SKM-1 (cell line): ENCODE results near the gene MAP2K2.

ENCODE experiments used
- DNase-seq: peaks from one replicate; lab custom pipeline; 2025; ENCODE audit not compliant: unreplicated experiment; lab: John Stamatoyannopoulos, UW

Gene MAP2K2

DNA sequence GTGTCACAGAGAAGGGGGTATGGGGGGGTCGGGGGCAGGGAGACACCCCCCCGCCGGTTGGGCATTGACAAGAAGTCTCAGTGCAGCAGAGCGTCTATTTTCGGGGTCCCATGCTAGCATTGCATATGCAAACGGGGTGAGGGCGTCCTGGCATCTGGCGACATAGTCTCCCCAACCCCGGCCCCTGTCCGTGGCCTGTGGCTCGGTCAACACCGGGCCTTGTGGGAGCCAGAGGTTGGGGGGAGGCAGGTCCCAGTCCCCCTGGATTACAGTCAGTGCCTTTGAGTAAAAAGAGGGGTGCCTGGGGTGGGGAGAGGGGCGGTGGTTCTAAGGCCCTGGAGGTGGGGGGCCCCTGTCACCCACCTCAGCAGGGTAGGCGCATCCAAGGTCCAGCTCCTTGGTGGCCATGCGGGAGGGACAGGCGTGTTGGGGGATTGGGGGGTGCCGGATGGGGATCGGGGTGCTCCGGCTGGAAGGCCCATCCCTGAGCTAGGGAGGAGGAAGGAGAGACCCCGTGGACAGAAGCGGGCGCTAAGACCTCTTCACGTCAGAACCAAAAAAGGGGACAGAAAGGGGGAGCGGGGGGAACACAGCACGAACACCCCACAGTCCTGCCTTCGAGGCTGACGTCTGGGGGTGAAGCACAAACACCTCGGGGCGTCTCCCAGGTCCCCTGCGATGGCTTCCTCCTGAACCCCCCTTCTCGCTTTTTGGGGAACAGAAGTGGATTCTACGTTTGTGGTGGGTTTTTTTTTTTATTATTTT, 78.1 kb downstream of the MAP2K2 start:
- DNase-seq: no peak

DNA sequence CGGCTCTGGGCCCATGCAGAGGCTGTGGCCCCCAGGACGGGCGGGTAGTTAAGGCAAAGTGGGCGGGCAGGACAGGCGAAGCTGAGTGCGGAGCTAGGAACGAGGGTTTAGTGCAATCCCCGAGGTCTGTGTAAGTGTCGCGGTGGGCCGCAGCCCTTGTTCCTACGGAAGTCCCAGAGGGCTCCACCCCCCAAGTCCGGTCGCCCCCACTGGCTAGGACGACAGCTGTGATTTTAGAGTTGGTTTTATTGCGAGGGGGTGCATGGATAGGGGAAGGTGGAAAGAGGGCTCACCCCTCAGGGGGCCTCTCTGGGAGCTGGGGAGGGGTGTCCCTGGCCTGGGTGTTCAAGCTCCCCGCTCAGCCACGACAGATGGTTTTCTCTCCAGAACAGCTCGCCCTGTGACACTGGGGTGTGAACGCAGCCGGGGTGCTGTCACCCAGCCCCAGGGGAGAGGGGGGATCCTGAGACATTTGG, 78.9 kb downstream of the MAP2K2 start:
- no peak for DNase-seq

- DNase-seq: no peak
Measured at GRCh38 chr19:4043966-4044715, 79.8 kb downstream of the MAP2K2 start.

- no peak for DNase-seq
Measured at GRCh38 chr19:4043401-4043800, 80.5 kb downstream of the MAP2K2 start.

DNA sequence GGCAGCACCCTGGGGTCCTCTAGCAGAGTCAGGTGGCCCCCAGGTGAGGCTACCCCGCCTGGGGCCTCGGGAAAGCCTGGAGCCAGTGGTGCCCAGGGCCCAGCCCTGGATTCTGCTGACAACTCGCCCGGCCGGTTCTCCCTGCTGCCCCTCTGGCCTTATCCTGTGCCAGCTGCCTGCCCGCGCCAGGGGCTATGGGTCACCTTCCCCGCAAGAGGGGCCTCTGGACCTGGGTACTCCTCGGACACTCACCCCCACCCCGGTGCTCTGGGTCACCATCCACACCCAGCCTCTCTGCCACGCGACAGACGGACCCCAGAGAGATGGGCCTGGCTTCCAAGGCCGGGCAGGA, 81.2 kb downstream of the MAP2K2 start:
- DNase-seq: no peak

DNA sequence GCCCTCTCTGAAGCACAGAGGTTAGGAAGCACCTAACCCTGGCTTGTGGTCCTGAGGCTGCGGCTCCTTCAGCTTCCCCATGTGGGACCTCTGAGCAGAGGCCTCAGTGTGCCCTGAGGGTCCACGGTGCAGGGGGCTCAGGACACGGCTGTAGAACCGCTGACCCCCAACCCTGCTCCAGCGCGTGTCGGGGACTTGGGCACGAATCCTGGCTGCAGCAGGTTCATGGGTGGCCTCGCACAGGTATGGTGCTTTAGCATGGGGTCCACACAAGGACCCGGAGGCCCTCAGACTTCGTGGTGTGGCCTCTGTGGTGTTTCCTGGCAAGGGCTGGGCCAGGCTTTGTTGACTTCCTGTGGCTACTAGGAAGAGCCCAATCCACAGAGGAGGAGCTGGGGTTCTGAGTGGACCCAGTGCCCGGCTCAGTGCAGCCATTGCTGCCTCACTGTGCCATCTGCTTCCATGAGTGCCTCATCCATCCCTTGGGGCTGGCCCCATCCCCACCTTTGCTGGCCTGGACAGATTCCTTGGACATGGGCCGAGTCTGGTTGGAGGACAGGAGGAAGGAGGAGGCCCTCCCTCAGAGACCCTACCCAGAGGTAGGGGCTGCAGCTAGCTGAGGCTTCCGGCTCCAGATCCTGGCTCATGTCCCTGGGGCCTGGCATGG, 81.7 kb downstream of the MAP2K2 start:
- no peak for DNase-seq
